Measurements from ENCODE around the gene MPO. TPM values are rescaled to one million over a fixed set of nuclear protein-coding genes. Genes with fewer than 3 reads are reported as not detected.
A peak's percentile ranks its signal among the peaks of the same experiment; 100 is the strongest.

The MPO gene
- total RNA-seq, 2 experiments from 2014 or later = not detected

- Histone ChIP-seq H3K79me2 (ENCODE audit: insufficient read depth, low read depth, low read length) (peaks cover 27% of the 10 kb centered on the region), H4K20me1 (ENCODE audit: insufficient read depth, low read length) (0 out of 2 replicates have a peak, but pooled peaks cover 6% of the 10 kb centered on the region), H3K27ac (ENCODE audit: low read depth, low read length, poor library complexity, severe bottlenecking) (peak overlapping the region; percentile 99), H3K36me3 (ENCODE audit: insufficient read depth, low read length) (peaks cover 28% of the 10 kb centered on the region), H3K4me2 (ENCODE audit: low read length) (peak overlapping the region; percentile 92), H3K9me3 (ENCODE audit: low read length) (no peaks in the 10 kb centered on the region), H3K4me3 (ENCODE audit: low read depth, low read length, poor library complexity, severe bottlenecking) (peak overlapping the region; percentile 98), H3K9me2 (ENCODE audit: insufficient read depth, low read length) (no peaks in the 10 kb centered on the region), H3K4me1 (ENCODE audit: insufficient read depth, low read length, poor library complexity, severe bottlenecking) (peaks cover 55% of the 10 kb centered on the region), H2AFZ (ENCODE audit: low read length) (no peak overlapping the region)
- ChIA-PET POLR2A (interaction anchor here (1.3 to 1.8 kb wide), 2 partner anchors 11 to 14 kb away, joined by 5 to 16 read pairs; no protein-coding TSS in a partner anchor), CTCF (ENCODE audit: unreplicated experiment) (interaction anchor here (1.4 to 1.7 kb wide), 2 partner anchors 8 to 11 kb away, joined by 5 to 7 read pairs; no protein-coding TSS in a partner anchor)
- peak; percentile 92 for DNase-seq (ENCODE audit: low spot score)
- no TSS peak for BruUV-seq (replicated peaks)
- TF ChIP-seq EZH2phosphoT487 (IDR thresholded peaks at IDR 0.05; ENCODE audit: borderline replicate concordance, low read depth, low read length) (no peak), CTCF (conservative IDR thresholded peaks at IDR 0.05; ENCODE audit: low read length) (peak; percentile 78)
- intact Hi-C loops (cut with micrococcal nuclease; ENCODE audit: unreplicated experiment) = loop anchor here (1.0 to 2.0 kb wide), 2 partner anchors 10 to 88 kb away; partner anchors contain the start of gene RNF43
Observed at GRCh38 chr17:58329035-58329809, 48.5 kb upstream of the MPO start.

GRCh38 chr17:58328195-58329034, 47.7 kb upstream of the MPO start, which contains the start of gene TSPOAP1:
TSPOAP1 (minus strand) TSS chr17:58328795; CDS start chr17:58327920, 875 bp downstream.
- ChIA-PET POLR2A (interaction anchor here (0.8 to 1.8 kb wide), 5 partner anchors 9 to 16 kb away, joined by 3 to 23 read pairs (median 9); no protein-coding TSS in a partner anchor), CTCF (ENCODE audit: unreplicated experiment) (interaction anchor here (0.9 to 1.7 kb wide), 4 partner anchors 9 to 16 kb away, joined by 4 to 7 read pairs (median 6); no protein-coding TSS in a partner anchor)
- H3K27ac ChIP-seq (ENCODE audit: low read depth, low read length, poor library complexity, severe bottlenecking) = peak within 1 kb of the TSS; percentile 99
- H3K4me3 ChIP-seq (ENCODE audit: low read depth, low read length, poor library complexity, severe bottlenecking) = peak within 1 kb of the TSS; percentile 98
- H3K79me2 ChIP-seq (ENCODE audit: insufficient read depth, low read depth, low read length) = peaks cover 19% of the 10 kb centered on the region
- intact Hi-C loops (cut with micrococcal nuclease; ENCODE audit: unreplicated experiment) = loop anchor here (1.0 to 2.0 kb wide), 3 partner anchors 11 to 88 kb away; partner anchors contain the start of gene RNF43
- DNase-seq (ENCODE audit: low spot score) = peak; percentile 89
- no peak for TF ChIP-seq EZH2phosphoT487 (IDR thresholded peaks at IDR 0.05; ENCODE audit: borderline replicate concordance, low read depth, low read length)
- TF ChIP-seq CTCF (conservative IDR thresholded peaks at IDR 0.05; ENCODE audit: low read length) = 0 out of 2 replicates have a peak, but pooled peaks have one; percentile 8
- no peaks in the 10 kb centered on the region for H3K9me2 ChIP-seq (ENCODE audit: insufficient read depth, low read length)
- no TSS peak for BruUV-seq (replicated peaks)
- peaks cover 28% of the 10 kb centered on the region for H3K36me3 ChIP-seq (ENCODE audit: insufficient read depth, low read length)
- no peaks in the 10 kb centered on the region for H3K9me3 ChIP-seq (ENCODE audit: low read length)
- H4K20me1 ChIP-seq (ENCODE audit: insufficient read depth, low read length) = 0 out of 2 replicates have a peak, but pooled peaks cover 6% of the 10 kb centered on the region
- no peak within 1 kb of the TSS for H2AFZ ChIP-seq (ENCODE audit: low read length)
- peak within 1 kb of the TSS; percentile 92 for H3K4me2 ChIP-seq (ENCODE audit: low read length)
- H3K4me1 ChIP-seq (ENCODE audit: insufficient read depth, low read length, poor library complexity, severe bottlenecking) = peaks cover 47% of the 10 kb centered on the region
